ENCODE data around the gene NFIB.

NFIB gene

DNA sequence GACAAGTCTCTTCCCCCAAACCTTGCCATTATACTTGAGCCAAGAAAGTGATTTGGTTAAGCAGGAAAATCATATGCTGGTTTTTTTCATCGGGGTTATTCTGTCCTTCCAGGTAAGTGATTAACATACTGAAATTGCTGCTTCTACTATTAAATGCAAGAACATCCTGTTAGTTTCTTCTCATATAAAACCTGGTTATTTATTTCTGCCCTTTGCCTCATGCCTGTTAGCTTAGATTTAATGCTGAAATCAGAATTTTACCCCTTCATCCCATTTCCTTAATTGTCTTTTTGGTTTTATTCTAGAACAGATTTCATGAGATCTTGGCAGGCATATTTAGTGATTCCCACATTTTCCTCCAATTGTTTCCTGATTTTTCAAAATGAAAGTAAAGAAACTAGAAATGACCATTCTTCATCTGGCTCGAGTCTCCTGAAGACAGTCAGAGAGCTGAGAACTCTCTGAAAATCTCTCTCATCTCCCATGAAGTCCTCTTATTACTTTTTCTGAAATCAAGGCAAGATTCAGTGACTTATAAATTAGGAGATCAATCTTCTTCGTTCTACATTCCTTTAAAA lies 132.9 kb downstream of the NFIB start:
- no peak for DNase-seq
- H3F3A ChIP-seq (ENCODE audit: insufficient read depth, low read length): no peaks in the 10 kb centered on the region
- H3K4me3 ChIP-seq (ENCODE audit: low read length): no peak overlapping the region
- H3K9me3 ChIP-seq (replicated peaks; ENCODE audit: insufficient read depth, low read length): no peaks in the 10 kb centered on the region
- TF ChIP-seq, protein P1, sequence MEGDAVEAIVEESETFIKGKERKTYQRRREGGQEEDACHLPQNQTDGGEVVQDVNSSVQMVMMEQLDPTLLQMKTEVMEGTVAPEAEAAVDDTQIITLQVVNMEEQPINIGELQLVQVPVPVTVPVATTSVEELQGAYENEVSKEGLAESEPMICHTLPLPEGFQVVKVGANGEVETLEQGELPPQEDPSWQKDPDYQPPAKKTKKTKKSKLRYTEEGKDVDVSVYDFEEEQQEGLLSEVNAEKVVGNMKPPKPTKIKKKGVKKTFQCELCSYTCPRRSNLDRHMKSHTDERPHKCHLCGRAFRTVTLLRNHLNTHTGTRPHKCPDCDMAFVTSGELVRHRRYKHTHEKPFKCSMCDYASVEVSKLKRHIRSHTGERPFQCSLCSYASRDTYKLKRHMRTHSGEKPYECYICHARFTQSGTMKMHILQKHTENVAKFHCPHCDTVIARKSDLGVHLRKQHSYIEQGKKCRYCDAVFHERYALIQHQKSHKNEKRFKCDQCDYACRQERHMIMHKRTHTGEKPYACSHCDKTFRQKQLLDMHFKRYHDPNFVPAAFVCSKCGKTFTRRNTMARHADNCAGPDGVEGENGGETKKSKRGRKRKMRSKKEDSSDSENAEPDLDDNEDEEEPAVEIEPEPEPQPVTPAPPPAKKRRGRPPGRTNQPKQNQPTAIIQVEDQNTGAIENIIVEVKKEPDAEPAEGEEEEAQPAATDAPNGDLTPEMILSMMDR (IDR thresholded peaks at IDR 0.05; ENCODE audit: low read length): no peak
- no peak for TF ChIP-seq EZH2phosphoT487 (IDR thresholded peaks at IDR 0.05; ENCODE audit: low read length)
- H3K9ac ChIP-seq (ENCODE audit: low read length): no peak overlapping the region
- no peaks in the 10 kb centered on the region for H4K20me1 ChIP-seq (ENCODE audit: insufficient read depth, low read length)
- no peaks in the 10 kb centered on the region for H3K79me2 ChIP-seq (ENCODE audit: low read length)
- H3K4me1 ChIP-seq (ENCODE audit: low read length): no peaks in the 10 kb centered on the region
- H3K9me2 ChIP-seq (replicated peaks; ENCODE audit: insufficient read depth, low read length): no peaks in the 10 kb centered on the region
- no peaks in the 10 kb centered on the region for H3K36me3 ChIP-seq (replicated peaks; ENCODE audit: insufficient read depth, low read length)
- H3K27ac ChIP-seq (ENCODE audit: low read length): no peak overlapping the region
- no peaks in the 10 kb centered on the region for H3K27me3 ChIP-seq (replicated peaks; ENCODE audit: insufficient read depth, low read length)
- H3K4me2 ChIP-seq (ENCODE audit: low read depth, low read length): no peak overlapping the region
- no peak overlapping the region for H2AFZ ChIP-seq (ENCODE audit: low read length)

DNA sequence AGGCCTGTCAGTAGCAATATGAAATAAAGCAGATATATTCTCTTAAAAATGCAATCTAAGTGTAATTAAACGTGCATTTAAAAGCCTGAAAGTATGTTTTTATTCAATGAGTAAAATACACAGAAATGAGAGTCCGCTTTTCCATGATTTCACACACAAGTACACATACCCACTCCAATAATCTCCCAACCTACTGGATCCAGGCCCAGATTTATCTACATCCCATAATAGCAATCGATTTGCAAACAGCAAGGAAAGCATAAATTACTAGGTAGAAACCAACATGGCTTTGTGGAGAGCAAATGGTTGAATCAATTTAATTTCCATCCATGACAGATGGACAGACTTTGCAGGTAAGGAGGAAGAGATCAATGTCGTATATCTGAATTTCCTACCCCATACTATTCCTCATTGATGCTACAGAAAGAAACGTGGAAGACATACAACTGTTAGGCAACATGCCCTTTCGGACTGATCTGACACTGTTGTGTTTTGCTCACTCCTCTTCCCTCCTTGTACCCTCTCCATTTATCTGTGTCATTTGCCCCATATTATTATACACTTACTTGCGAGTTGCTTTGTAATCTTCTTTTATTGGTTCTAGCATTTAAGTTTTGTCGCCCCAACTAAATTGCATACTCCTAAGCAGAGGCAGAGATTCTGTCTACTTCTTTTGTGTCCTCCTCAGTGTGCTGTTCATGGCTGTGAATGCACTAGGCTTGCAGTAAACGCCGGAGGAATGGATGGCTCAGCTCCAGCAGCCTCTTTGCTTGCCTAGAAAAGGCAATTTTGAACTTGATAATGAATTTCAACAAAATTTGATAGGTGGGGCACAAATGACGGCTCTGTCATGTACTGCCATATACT lies 133.6 kb downstream of the NFIB start:
- no peak overlapping the region for H3K4me3 ChIP-seq (ENCODE audit: low read length)
- no peaks in the 10 kb centered on the region for H3F3A ChIP-seq (ENCODE audit: insufficient read depth, low read length)

DNA sequence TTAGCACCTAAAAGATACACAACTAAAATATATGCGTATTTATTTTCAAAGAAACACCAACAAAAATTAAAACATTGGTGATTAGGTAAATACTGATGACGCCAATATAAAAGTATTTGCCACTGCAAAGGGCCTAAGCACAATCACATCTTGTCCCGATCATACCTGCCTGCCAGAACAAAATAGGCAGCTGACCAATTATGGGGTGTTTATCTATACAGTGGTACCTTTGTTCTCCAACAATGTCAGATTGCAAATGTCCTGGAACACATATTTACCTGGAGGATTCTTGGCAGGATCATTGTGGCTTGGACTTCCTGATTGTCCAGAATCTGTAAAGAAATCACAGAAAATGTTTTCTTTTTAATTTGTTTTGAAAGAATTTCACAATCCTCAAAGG lies 134.5 kb downstream of the NFIB start:
- H3K4me1 ChIP-seq (ENCODE audit: low read length): no peaks in the 10 kb centered on the region
- DNase-seq: no peak
- no peaks in the 10 kb centered on the region for H3K36me3 ChIP-seq (replicated peaks; ENCODE audit: insufficient read depth, low read length)
- no peak overlapping the region for H3K4me2 ChIP-seq (ENCODE audit: low read depth, low read length)
- TF ChIP-seq EZH2 (optimal IDR thresholded peaks at IDR 0.05; ENCODE audit: low read depth, low read length) (no peak), EZH2phosphoT487 (IDR thresholded peaks at IDR 0.05; ENCODE audit: low read length) (no peak)
- TF ChIP-seq, protein P1 (IDR thresholded peaks at IDR 0.05; ENCODE audit: low read length): no peak
- no peak overlapping the region for H3K9ac ChIP-seq (ENCODE audit: low read length)
- no peaks in the 10 kb centered on the region for H4K20me1 ChIP-seq (ENCODE audit: insufficient read depth, low read length)
- H3K9me3 ChIP-seq (replicated peaks; ENCODE audit: insufficient read depth, low read length): no peaks in the 10 kb centered on the region
- H3K79me2 ChIP-seq (ENCODE audit: low read length): no peaks in the 10 kb centered on the region
- H2AFZ ChIP-seq (ENCODE audit: low read length): no peak overlapping the region
- no peaks in the 10 kb centered on the region for H3K27me3 ChIP-seq (replicated peaks; ENCODE audit: insufficient read depth, low read length)
- H3K27ac ChIP-seq (ENCODE audit: low read length): no peak overlapping the region
- no peak overlapping the region for H3K4me3 ChIP-seq (ENCODE audit: low read length)
- H3F3A ChIP-seq (ENCODE audit: insufficient read depth, low read length): no peaks in the 10 kb centered on the region
- no peaks in the 10 kb centered on the region for H3K9me2 ChIP-seq (replicated peaks; ENCODE audit: insufficient read depth, low read length)

More for the DNA sequence above, 133.6 kb downstream of the NFIB start:
- Histone ChIP-seq H2AFZ (ENCODE audit: low read length) (no peak overlapping the region), H3K9me2 (replicated peaks; ENCODE audit: insufficient read depth, low read length) (no peaks in the 10 kb centered on the region), H3K9me3 (replicated peaks; ENCODE audit: insufficient read depth, low read length) (no peaks in the 10 kb centered on the region), H3K27me3 (replicated peaks; ENCODE audit: insufficient read depth, low read length) (no peaks in the 10 kb centered on the region), H3K4me2 (ENCODE audit: low read depth, low read length) (no peak overlapping the region), H3K79me2 (ENCODE audit: low read length) (no peaks in the 10 kb centered on the region), H3K9ac (ENCODE audit: low read length) (no peak overlapping the region), H3K4me1 (ENCODE audit: low read length) (no peaks in the 10 kb centered on the region), H3K36me3 (replicated peaks; ENCODE audit: insufficient read depth, low read length) (no peaks in the 10 kb centered on the region), H3K27ac (ENCODE audit: low read length) (no peak overlapping the region), H4K20me1 (ENCODE audit: insufficient read depth, low read length) (no peaks in the 10 kb centered on the region)
- no peak for DNase-seq
- TF ChIP-seq, protein P1 (IDR thresholded peaks at IDR 0.05; ENCODE audit: low read length): no peak
- TF ChIP-seq EZH2 (optimal IDR thresholded peaks at IDR 0.05; ENCODE audit: low read depth, low read length) (no peak), EZH2phosphoT487 (IDR thresholded peaks at IDR 0.05; ENCODE audit: low read length) (no peak)
